RWPE1 (cell line): Measurements from ENCODE around the gene PRSS33.

Experiments
- CTCF ChIA-PET: fragments of 350-600 bp; sonication (Branson Sonifier 250); formaldehyde crosslinking; extraction: SDS; loops from one replicate; lab custom pipeline; 2021; lab: Yijun Ruan, JAX
- POLR2A ChIA-PET: fragments of 400-600 bp; formaldehyde crosslinking; extraction: SDS; loops from one replicate; lab custom pipeline; 2020; ENCODE audit warnings: antibody characterized with exemption; ENCODE audit not compliant: low non-redundant PET; lab: Yijun Ruan, JAX
- DNase-seq: peaks from one replicate; pipeline ENCODE4 v3.0.0; 2012; ENCODE audit warnings: low spot score
- H3K27ac ChIP-seq: fragments of 450-650 bp; 2 replicates; pipeline ENCODE4 v1.5.1; 2017
- TF ChIP-seq, protein P1 (sequence below): fragments of 450-650 bp; conservative IDR thresholded peaks from 2 replicates; pipeline ENCODE4 v1.5.1; 2017; ENCODE audit warnings: low read depth, mild to moderate bottlenecking

Gene PRSS33

DNA sequence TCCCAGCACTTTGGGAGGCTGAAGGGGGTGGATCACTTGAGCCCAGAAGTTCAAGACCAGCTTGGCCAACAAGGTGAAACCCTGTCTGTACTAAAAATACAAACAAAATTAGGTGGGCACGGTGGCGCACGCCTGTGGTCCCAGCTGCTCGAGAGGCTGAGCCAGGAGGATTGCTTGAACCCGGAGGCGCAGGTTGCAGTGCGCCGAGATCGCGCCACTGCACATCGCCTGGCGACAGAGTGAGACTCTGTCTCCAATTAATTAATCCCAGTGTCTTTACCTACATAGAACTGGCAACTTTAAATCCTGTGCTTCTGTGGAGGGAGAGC is 8.8 kb downstream of the PRSS33 start:
- CTCF ChIA-PET: interaction anchor here (0.6 to 1.4 kb wide), 4 partner anchors 29 to 434 kb away, joined by 3 to 9 read pairs (median 4); no protein-coding TSS in a partner anchor
- POLR2A ChIA-PET: interaction anchor here (1.0 to 2.2 kb wide), 5 partner anchors 10 to 90 kb away, joined by 3 to 11 read pairs (median 4); no protein-coding TSS in a partner anchor
- H3K27ac ChIP-seq: peak overlapping the region; percentile 93

DNA sequence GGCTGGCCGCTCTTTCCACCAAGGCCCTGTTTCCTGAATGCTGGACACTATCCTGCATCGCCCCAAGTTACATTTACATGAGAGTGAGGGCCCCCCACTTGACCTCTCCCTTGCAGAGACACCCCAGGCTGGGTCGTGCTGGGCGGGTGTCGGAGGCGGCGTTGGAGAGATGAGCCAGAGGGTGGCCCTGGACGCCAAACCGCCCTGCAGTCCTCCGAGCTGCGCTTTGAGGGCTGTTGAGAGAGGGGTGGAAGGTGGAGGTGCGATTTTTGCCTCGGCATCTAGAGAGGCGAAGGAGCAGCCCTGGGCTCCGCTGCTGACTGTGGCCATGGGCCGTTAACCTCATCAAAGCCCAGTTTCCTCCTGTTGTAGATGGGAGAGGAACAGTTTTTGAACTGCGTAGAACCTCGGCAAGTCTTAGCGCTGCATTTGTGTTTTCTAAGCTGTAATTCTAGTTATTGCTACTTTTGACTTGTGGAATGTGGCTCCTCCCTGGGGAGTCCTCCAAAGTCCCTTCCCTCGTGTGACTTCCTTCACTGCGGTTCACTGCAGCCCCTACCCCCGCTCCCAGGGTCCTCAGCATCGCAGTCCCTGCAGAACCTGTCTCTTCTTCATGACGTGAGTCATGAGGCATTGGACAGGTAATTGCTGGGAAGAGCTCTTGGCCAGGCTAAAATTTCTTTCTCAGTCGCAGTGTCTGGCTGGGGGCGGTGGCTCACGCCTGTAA is 9.3 kb downstream of the PRSS33 start:
- no peak for DNase-seq
- H3K27ac ChIP-seq: peak overlapping the region; percentile 93
- ChIA-PET CTCF (interaction anchor here (0.6 to 1.4 kb wide), 5 partner anchors 20 to 434 kb away, joined by 3 to 9 read pairs (median 4); no protein-coding TSS in a partner anchor), POLR2A (interaction anchor here (1.0 to 2.2 kb wide), 5 partner anchors 9 to 91 kb away, joined by 3 to 11 read pairs (median 4); no protein-coding TSS in a partner anchor)
- TF ChIP-seq, protein P1, sequence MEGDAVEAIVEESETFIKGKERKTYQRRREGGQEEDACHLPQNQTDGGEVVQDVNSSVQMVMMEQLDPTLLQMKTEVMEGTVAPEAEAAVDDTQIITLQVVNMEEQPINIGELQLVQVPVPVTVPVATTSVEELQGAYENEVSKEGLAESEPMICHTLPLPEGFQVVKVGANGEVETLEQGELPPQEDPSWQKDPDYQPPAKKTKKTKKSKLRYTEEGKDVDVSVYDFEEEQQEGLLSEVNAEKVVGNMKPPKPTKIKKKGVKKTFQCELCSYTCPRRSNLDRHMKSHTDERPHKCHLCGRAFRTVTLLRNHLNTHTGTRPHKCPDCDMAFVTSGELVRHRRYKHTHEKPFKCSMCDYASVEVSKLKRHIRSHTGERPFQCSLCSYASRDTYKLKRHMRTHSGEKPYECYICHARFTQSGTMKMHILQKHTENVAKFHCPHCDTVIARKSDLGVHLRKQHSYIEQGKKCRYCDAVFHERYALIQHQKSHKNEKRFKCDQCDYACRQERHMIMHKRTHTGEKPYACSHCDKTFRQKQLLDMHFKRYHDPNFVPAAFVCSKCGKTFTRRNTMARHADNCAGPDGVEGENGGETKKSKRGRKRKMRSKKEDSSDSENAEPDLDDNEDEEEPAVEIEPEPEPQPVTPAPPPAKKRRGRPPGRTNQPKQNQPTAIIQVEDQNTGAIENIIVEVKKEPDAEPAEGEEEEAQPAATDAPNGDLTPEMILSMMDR: no peak

More for the DNA sequence above, 8.8 kb downstream of the PRSS33 start:
- TF ChIP-seq, protein P1: no peak
- DNase-seq: no peak

DNA sequence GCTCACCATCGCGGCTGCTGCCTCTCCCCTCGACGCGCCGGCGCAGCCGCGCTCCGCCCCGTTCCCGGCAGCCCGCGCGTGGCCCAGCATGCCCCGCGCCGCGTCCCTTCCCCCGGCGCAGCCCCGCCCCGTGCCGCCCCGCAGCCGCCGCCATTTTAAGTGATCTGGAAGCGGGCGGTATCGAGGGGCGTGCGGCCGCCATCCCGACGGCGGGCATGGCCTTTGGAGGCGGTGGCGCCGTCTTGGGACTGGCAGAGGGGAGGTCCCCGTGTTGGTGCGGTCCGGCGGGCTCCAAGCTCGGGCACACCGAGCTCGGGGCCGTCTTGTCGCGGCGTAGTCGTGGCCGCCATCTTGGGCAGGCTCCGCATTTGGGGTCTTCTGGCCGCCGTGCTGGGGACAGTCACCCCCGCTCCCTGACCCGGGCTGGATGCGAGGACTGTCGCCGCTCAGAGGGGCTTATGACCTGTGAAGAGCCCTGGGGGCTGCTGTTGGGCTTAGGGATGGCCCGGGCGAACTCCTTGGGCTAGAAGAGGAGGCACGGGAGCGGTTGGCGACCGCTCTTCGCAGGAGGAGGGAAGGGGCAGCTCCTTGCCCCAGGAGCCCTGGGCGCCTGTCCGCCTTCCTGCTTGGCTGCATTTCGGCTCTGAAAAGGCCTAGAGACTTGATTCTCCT is 10.0 kb downstream of the PRSS33 start, which contains the start of gene ELOB:
Gene ELOB, minus strand, starts transcription at position 50 of the 672 bp plus-strand sequence. Its CDS starts 41 bp downstream, at position 9.
- peak within 1 kb of the TSS; percentile 93 for H3K27ac ChIP-seq
- DNase-seq: peak; percentile 92
- POLR2A ChIA-PET: interaction anchor here (0.6 to 2.2 kb wide), 4 partner anchors 9 to 81 kb away, joined by 3 to 11 read pairs (median 4); no protein-coding TSS in a partner anchor
- CTCF ChIA-PET: interaction anchor here (0.6 to 1.4 kb wide), 2 partner anchors 20 to 91 kb away, joined by 4 to 9 read pairs; no protein-coding TSS in a partner anchor
- TF ChIP-seq, protein P1: no peak

DNA sequence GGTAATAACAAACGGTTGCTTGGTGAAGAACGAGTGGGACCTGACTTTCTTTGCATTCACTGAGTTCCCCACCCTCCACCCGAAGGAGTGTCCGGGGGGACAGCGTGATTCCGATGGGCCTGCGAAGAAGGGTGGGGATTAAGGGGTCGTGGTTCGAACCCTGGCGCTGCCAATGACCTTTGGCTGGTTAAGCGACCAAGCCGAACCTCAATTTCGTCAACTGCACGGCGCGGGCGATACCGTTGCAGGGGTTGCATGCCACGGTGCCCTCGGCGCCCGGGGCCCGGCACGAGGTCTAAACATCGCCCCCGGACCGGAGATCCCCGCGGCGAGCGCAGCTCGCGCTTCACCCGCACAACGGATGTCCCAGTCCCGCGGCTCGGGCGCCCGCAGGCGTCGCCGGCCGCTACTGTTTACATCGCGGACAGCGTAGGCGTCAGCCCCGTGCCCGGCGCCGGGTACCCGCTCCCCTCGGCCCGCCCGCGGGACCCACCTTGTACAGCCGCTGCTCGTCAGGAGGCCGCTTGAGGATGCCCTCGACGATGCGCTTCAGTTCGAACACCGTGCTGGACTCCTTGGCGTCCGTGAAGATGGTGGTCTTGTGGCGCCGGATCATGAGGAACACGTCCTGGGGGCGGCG is 10.7 kb downstream of the PRSS33 start:
- peak overlapping the region; percentile 93 for H3K27ac ChIP-seq
- ChIA-PET CTCF (no interaction called here), POLR2A (interaction anchor here (0.6 to 2.0 kb wide), 2 partner anchors 8 to 37 kb away, joined by 3 to 5 read pairs; no protein-coding TSS in a partner anchor)
- TF ChIP-seq, protein P1: no peak
- no peak for DNase-seq

DNA sequence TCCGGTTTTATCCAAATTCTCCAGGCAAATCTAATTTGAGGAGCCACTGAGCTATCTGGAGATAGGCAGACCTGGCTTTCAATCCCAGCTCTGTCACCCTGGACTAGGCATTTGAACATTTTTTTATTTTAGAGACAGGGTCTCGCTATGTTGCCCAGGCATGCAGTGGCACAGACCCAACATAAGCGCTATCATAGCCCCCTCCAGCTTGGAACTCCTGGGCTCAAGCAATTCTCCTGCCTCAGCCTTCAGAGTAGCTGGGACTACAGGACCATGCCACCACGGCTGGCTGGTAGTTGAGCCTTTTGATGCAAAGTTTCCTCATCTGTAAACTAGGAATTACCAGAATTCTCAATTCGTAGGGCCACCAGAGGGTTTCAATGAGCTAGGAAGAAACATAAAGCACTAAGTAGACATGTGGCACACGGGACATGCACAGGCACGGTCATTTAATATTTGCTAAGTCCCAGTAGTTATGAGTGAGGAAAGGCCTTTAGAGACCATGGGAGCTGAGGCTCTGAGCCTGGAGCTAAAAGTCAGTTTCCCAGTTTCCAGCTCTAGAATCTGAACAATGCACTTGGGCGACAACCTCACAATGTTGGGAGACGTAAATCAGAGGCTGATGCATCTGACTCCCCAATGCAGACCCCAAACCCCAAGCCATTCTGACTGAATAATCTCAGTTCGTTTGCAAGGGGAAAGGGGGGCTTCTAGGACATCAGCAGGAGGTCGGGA is 11.4 kb downstream of the PRSS33 start:
- TF ChIP-seq, protein P1: no peak
- peak overlapping the region; percentile 93 for H3K27ac ChIP-seq
- POLR2A ChIA-PET: no interaction called here
- CTCF ChIA-PET: no interaction called here
- no peak for DNase-seq
